Pancreas (tissue), 10 donors: ENCODE measurements around the gene IRAK1BP1. TPM values are rescaled to one million over a fixed set of nuclear protein-coding genes. Genes with fewer than 3 reads are reported as not detected.

Source experiments
- ATAC-seq, 4 donors: fragments of 200-7000 bp; cut with Tn5 transposase; one replicate each; pipeline versions ENCODE4 v1.8.0 to v1.9.1; 2020; ENCODE audit warnings: mild to moderate bottlenecking in 4 of 4, moderate library complexity in 4 of 4
- DNase-seq, 6 donors: peaks; one replicate each; pipeline ENCODE4 v3.0.0-alpha.2; 2020
- FAIRE-seq: peaks from 2 replicates; lab custom pipeline; 2012; peaks lifted over from hg19 to GRCh38; lab: Jason Lieb, UNC
- H3K27ac ChIP-seq, 4 donors: fragments of 200-600 bp; sonication (generic); 1 replicate in 3 of 4; 2 replicates in 1 of 4; pipeline versions ENCODE4 v1.5.0 to v1.8.0; 2020
- H3K27me3 ChIP-seq, 4 donors: fragments of 200-600 bp; one replicate each; pipeline ENCODE4 v1.8.0; 2021
- H3K36me3 ChIP-seq, 3 donors: fragments of 200-600 bp; sonication (generic) in 1 of 3; one replicate each; pipeline versions ENCODE4 v1.5.0 to v1.8.0; 2020 to 2021
- H3K4me1 ChIP-seq, 3 donors: fragments of 200-600 bp; one replicate each; pipeline ENCODE4 v1.8.0; 2021
- H3K4me3 ChIP-seq, 4 donors: fragments of 200-600 bp; sonication (generic) in 2 of 4; one replicate each; pipeline versions ENCODE4 v1.5.0 to v1.8.0; 2020 to 2021
- H3K9me3 ChIP-seq, 4 donors: fragments of 200-600 bp; one replicate each; pipeline ENCODE4 v1.8.0; 2021
- WGBS, 2 donors: extraction: QIAGEN DNeasy Blood & Tissue Kit; methylation state at CpG; one replicate each; pipeline ENCODE4 v1.1.7; 2013; 5-methylcytosine and 5-hydroxymethylcytosine counted together
- intact Hi-C, 3 donors: fragments of 100-400 bp; cut with DNase I; formaldehyde crosslinking; loops; one replicate each; pipeline versions ENCODE4 v1.11.1 to v1.14.2; 2022
- polyA plus RNA-seq, 2 donors: library from polyadenylated mRNA; stranded (reverse); fragments of 200-250 nt; gene quantifications; one replicate each; pipeline ENCODE4 v1.2.3, GENCODE V29; 2013
- total RNA-seq, 6 donors: library from RNA; stranded (reverse); fragmentation: NEBNext Ultra II Directional in 4 of 6; extraction: Animal tissue kit (Norgen Biotek cat#: 25700) in 4 of 6; gene quantifications; one replicate each; pipeline versions ENCODE4 v1.2.1 to v1.2.4, GENCODE V29; 2021 to 2023
- TF ChIP-seq, protein P1 (sequence below), 4 donors: fragments of 200-600 bp; sonication (generic) in 3 of 4; IDR thresholded peaks; one replicate each; pipeline versions ENCODE4 v1.5.0 to v1.8.0; 2021; ENCODE audit warnings: antibody characterized with exemption in 4 of 4
- donor health status: healthy with polysubstance abuse.
- donor health status: DM: no; HTN: no; CAD: no; lungs with moderate emphysema.
- donor health status: DM: no; HTN: no; CAD: no.
- donor health status: control.
- donor health status: control.
- donor health status: Bipolar disorder and iron deficiency.
- donor health status: DM: yes; HTN: yes; CAD: no.
- donor health status: DM: no; HTN: no; CAD: no.
- donor health status: DM: no; HTN: no; CAD: no.
- donor health status: DM: yes; HTN: yes; CAD: no.

The IRAK1BP1 gene
- total and polyA plus RNA-seq, 8 donors = 2.4 to 5.6 (median 3.4) TPM

GRCh38 chr6:78952362-78952761 is 85.0 kb downstream of the IRAK1BP1 start:
- Histone ChIP-seq H3K4me3 (no peak overlapping the region), H3K27me3 (no peaks in the 10 kb centered on the region), H3K9me3 (no peaks in the 10 kb centered on the region), H3K4me1 (no peaks in the 10 kb centered on the region), H3K27ac (no peak overlapping the region), H3K36me3 (peaks cover 0 to 80% (median 21%) of the 10 kb centered on the region in 3 donors)
- intact Hi-C loops = no loop called here
- 100% methylated on average over 1 of the region's 1 CpG for WGBS, 2 donors
- DNase-seq (no peak), FAIRE-seq (no peak), ATAC-seq (no peak)
- TF ChIP-seq, protein P1, sequence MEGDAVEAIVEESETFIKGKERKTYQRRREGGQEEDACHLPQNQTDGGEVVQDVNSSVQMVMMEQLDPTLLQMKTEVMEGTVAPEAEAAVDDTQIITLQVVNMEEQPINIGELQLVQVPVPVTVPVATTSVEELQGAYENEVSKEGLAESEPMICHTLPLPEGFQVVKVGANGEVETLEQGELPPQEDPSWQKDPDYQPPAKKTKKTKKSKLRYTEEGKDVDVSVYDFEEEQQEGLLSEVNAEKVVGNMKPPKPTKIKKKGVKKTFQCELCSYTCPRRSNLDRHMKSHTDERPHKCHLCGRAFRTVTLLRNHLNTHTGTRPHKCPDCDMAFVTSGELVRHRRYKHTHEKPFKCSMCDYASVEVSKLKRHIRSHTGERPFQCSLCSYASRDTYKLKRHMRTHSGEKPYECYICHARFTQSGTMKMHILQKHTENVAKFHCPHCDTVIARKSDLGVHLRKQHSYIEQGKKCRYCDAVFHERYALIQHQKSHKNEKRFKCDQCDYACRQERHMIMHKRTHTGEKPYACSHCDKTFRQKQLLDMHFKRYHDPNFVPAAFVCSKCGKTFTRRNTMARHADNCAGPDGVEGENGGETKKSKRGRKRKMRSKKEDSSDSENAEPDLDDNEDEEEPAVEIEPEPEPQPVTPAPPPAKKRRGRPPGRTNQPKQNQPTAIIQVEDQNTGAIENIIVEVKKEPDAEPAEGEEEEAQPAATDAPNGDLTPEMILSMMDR (IDR thresholded peaks at IDR 0.05) = no peak

Other genes with a start within 250 kb of the IRAK1BP1 start
- 10 to 100 TPM in 5 of 6 donors, 1 to 10 TPM in 1; 8.9 to 17.9 (median 11.6) TPM for gene PHIP, start 210.7 kb downstream of the IRAK1BP1 start, total RNA-seq
- 10 to 100 TPM in 1 of 2 donors, 1 to 10 TPM in 1; 8.3 to 11.2 TPM for gene PHIP, start 210.7 kb downstream of the IRAK1BP1 start, polyA plus RNA-seq